GM12878 (cell line): ENCODE measurements around the gene DCDC1. TPM values are rescaled to one million over a fixed set of nuclear protein-coding genes. Genes with fewer than 3 reads are reported as not detected.

Experiments
- ATAC-seq: fragments of 200-7000 bp; cut with Tn5 transposase; 3 replicates; pipeline ENCODE4 v1.9.1; 2020; ENCODE audit warnings: mild to moderate bottlenecking, moderate library complexity
- Bru-seq: library from RNA; stranded (reverse); fragments of 400-500 nt; gene quantifications from one replicate; lab custom pipeline; 2021; lab: Mats Ljungman, UMichigan
- BruChase-seq, 2 experiments: library from RNA; stranded (reverse); fragments of 400-500 nt; gene quantifications; one replicate each; lab custom pipeline; 2021; lab: Mats Ljungman, UMichigan
- BruUV-seq: library from RNA; stranded (reverse); fragments of 400-500 nt; replicated peaks from 2 replicates; lab custom pipeline; 2021; lab: Mats Ljungman, UMichigan
- CTCF ChIA-PET: fragments of 300-600 bp; sonication (Branson Sonifier 250); formaldehyde crosslinking; extraction: SDS; loops from one replicate; lab custom pipeline; 2021; ENCODE audit warnings: inconsistent platforms; lab: Yijun Ruan, JAX
- POLR2A ChIA-PET: fragments of 350-600 bp; formaldehyde crosslinking; extraction: SDS; loops from one replicate; lab custom pipeline; 2021; ENCODE audit warnings: inconsistent platforms; lab: Charles Lee
- RAD21 ChIA-PET: fragments of 300-600 bp; sonication (Branson Sonifier 250); formaldehyde crosslinking; loops from one replicate; lab custom pipeline; 2023; ENCODE audit warnings: antibody characterized with exemption; ENCODE audit not compliant: unreplicated experiment; lab: Charles Lee
- SMC1A ChIA-PET: fragments of 300-600 bp; sonication (Branson Sonifier 250); formaldehyde crosslinking; loops from one replicate; lab custom pipeline; 2023; ENCODE audit not compliant: unreplicated experiment, uncharacterized antibody; lab: Charles Lee
- DNase-seq: peaks from one replicate; pipeline ENCODE4 v3.0.0-alpha.2; 2011; ENCODE audit warnings: low read depth, low spot score
- FAIRE-seq: peaks from 3 replicates; lab custom pipeline; 2011; peaks lifted over from hg19 to GRCh38; lab: Jason Lieb, UNC
- H2AFZ ChIP-seq: 2 replicates; pipeline ENCODE4 v1.6.0; 2011; ENCODE audit warnings: low read depth, low read length, control low read depth; ENCODE audit not compliant: control insufficient read depth
- H3K27ac ChIP-seq: 2 replicates; pipeline ENCODE4 v1.5.1; 2011; ENCODE audit warnings: control low read depth; ENCODE audit not compliant: control insufficient read depth, insufficient read depth
- H3K27me3 ChIP-seq, 2 experiments: replicated peaks in 1 of 2; 2 replicates each; pipeline versions ENCODE4 v1.6.0 to v1.6.1; 2011; ENCODE audit warnings: low read length in 1 of 2; ENCODE audit not compliant: control insufficient read depth in 2 of 2, insufficient read depth in 2 of 2
- H3K36me3 ChIP-seq, 2 experiments: 2 replicates each; pipeline ENCODE4 v1.5.1; 2011; ENCODE audit warnings: low read length in 1 of 2; ENCODE audit not compliant: control insufficient read depth in 2 of 2, insufficient read depth in 2 of 2
- H3K4me1 ChIP-seq: 2 replicates; pipeline ENCODE4 v1.6.1; 2011; ENCODE audit warnings: mild to moderate bottlenecking, low read length, moderate library complexity, mixed read lengths; ENCODE audit not compliant: control insufficient read depth, insufficient read depth
- H3K4me2 ChIP-seq: 2 replicates; pipeline ENCODE4 v1.6.0; 2011; ENCODE audit warnings: control low read depth; ENCODE audit not compliant: control insufficient read depth, insufficient read depth
- H3K4me3 ChIP-seq: fragments of 200-600 bp; sonication (generic); 2 replicates; pipeline ENCODE4 v1.5.1; 2016
- H3K79me2 ChIP-seq: 2 replicates; pipeline ENCODE4 v1.6.0; 2011; ENCODE audit warnings: low read length; ENCODE audit not compliant: control insufficient read depth, insufficient read depth
- H3K9ac ChIP-seq: 2 replicates; pipeline ENCODE4 v1.8.0; 2011; ENCODE audit warnings: low read length, control low read depth, mixed read lengths; ENCODE audit not compliant: control insufficient read depth, insufficient read depth
- H3K9me3 ChIP-seq: replicated peaks from 3 replicates; pipeline ENCODE4 v1.5.1; 2011; ENCODE audit warnings: mild to moderate bottlenecking, low read length; ENCODE audit not compliant: control insufficient read depth, insufficient read depth
- H4K20me1 ChIP-seq: 2 replicates; pipeline ENCODE4 v1.6.0; 2011; ENCODE audit not compliant: control insufficient read depth, insufficient read depth
- BCL11A ChIP-seq: IDR thresholded peaks from 2 replicates; pipeline ENCODE4 v1.6.1; 2011; ENCODE audit warnings: low read depth, low read length
- FOXM1 ChIP-seq: IDR thresholded peaks from 2 replicates; pipeline ENCODE4 v1.6.1; 2012; ENCODE audit warnings: low read depth, mild to moderate bottlenecking, inconsistent platforms, low read length, moderate library complexity
- JUNB ChIP-seq: IDR thresholded peaks from 2 replicates; pipeline ENCODE4 v1.6.1; 2016; ENCODE audit warnings: antibody characterized with exemption, mild to moderate bottlenecking
- MXI1 ChIP-seq: fragments of 150-350 bp; IDR thresholded peaks from 2 replicates; pipeline ENCODE4 v1.6.1; 2011; ENCODE audit warnings: low read depth, mild to moderate bottlenecking, inconsistent platforms, low read length, improper control_type of control experiment
- MYB ChIP-seq: fragments of 150-350 bp; IDR thresholded peaks from 2 replicates; pipeline ENCODE4 v1.6.1; 2014; ENCODE audit warnings: mild to moderate bottlenecking, low read depth, low read length, borderline replicate concordance
- MYC ChIP-seq: IDR thresholded peaks from 2 replicates; pipeline ENCODE4 v1.6.1; 2011; ENCODE audit warnings: mild to moderate bottlenecking, low read length, moderate library complexity, inconsistent platforms; ENCODE audit not compliant: insufficient read depth, insufficient replicate concordance, insufficient read length, severe bottlenecking
- NFYA ChIP-seq: IDR thresholded peaks from 2 replicates; pipeline ENCODE4 v1.6.1; 2011; ENCODE audit warnings: low read depth, mild to moderate bottlenecking, low read length, improper control_type of control experiment, borderline replicate concordance
- NR2C2 ChIP-seq: IDR thresholded peaks from 2 replicates; pipeline ENCODE4 v1.6.1; 2011; ENCODE audit warnings: borderline replicate concordance, low read depth; ENCODE audit not compliant: control insufficient read depth, insufficient read length
- RELA ChIP-seq: fragments of 450-650 bp; IDR thresholded peaks from 2 replicates; pipeline ENCODE4 v1.8.0; 2014; ENCODE audit warnings: borderline replicate concordance; ENCODE audit not compliant: partially characterized antibody
- SIN3A ChIP-seq: IDR thresholded peaks from 2 replicates; pipeline ENCODE4 v1.6.1; 2012; ENCODE audit warnings: low read depth, low read length, improper control_type of control experiment
- SIX5 ChIP-seq: IDR thresholded peaks from 2 replicates; pipeline ENCODE4 v1.6.1; 2011; ENCODE audit warnings: mild to moderate bottlenecking, low read depth, low read length, moderate library complexity; ENCODE audit not compliant: severe bottlenecking
- SREBF1 ChIP-seq: IDR thresholded peaks from 2 replicates; pipeline ENCODE4 v1.6.1; 2012; ENCODE audit warnings: mild to moderate bottlenecking, low read length
- WRNIP1 ChIP-seq: IDR thresholded peaks from 2 replicates; pipeline ENCODE4 v1.6.1; 2011; ENCODE audit warnings: low read depth, low read length, improper control_type of control experiment, borderline replicate concordance
- WGBS: methylation state at CpG from one replicate; pipeline ENCODE4 v1.1.6; 2016; ENCODE audit warnings: low lambda C conversion rate; ENCODE audit not compliant: insufficient replicate concordance, insufficient coverage; ENCODE audit errors: missing lambda C conversion rate; 5-methylcytosine and 5-hydroxymethylcytosine counted together
- in situ Hi-C: fragments of 300-500 bp; cut with MboI; formaldehyde crosslinking; loops from 9 replicates; pipeline ENCODE4 v1.14.3; 2018; ENCODE audit warnings: mixed read lengths
- intact Hi-C: fragments of 100-400 bp; cut with micrococcal nuclease; formaldehyde crosslinking; loops from one replicate; pipeline ENCODE4 v1.14.2; 2022; ENCODE audit not compliant: unreplicated experiment
- long read RNA-seq, 2 experiments: library from polyadenylated mRNA; unstranded; transcript quantifications; one replicate each; pipeline ENCODE4 v2.0.0, GENCODE V29; 2019 to 2020
- polyA minus RNA-seq, 3 experiments: library from RNA; depleted of rRNA, polyadenylated mRNA; stranded (reverse); fragments of >200 nt; gene quantifications; 2 replicates each; pipeline ENCODE4 v1.2.3, GENCODE V29; 2011
- polyA plus RNA-seq, 11 experiments: library from polyadenylated mRNA; depleted of rRNA in 4 of 11; unstranded in 6 of 11; stranded (reverse) in 5 of 11; fragments of >200 nt; fragmentation: Nextera tagmentation in 4 of 11; fragmentation: Illumina TruSeq in 1 of 11; extraction: Ambion mirVana in 4 of 11; extraction: Trizol in 1 of 11; gene quantifications; 1 replicate in 1 of 11; 2 replicates in 10 of 11; pipeline versions ENCODE4 v1.2.1 to v1.2.3, GENCODE V29; 2011 to 2016; ENCODE audit warnings: inconsistent platforms in 2 of 11, missing spikeins in 2 of 11, low read depth in 1 of 11
- total RNA-seq, 4 experiments: library from RNA; depleted of rRNA in 3 of 4; stranded (reverse); fragments of >200 nt in 3 of 4; fragmentation: Illumina TruSeq in 1 of 4; extraction: Trizol in 1 of 4; gene quantifications; 2 replicates each; pipeline versions ENCODE4 v1.2.1 to v1.2.3, GENCODE V29; 2013 to 2021
- TF ChIP-seq, protein P1 (sequence below): fragments of 450-650 bp; IDR thresholded peaks from 2 replicates; pipeline ENCODE4 v1.6.1; 2017; ENCODE audit warnings: mild to moderate bottlenecking, moderate library complexity

Gene DCDC1
- 0.15 and 0.54 TPM in 2 replicates for total RNA-seq (2013; cell fraction: nucleolus; rRNA removed)
- total RNA-seq (2014; rRNA removed) (not detected in 2 replicates), total RNA-seq (2014; rRNA removed; fragmentation: Illumina TruSeq; extraction: Trizol) (not detected in 2 replicates), total RNA-seq (2021) (not detected in 2 replicates), polyA plus RNA-seq (2011; rRNA removed) (0.01 TPM in 1 of 2 replicates, not detected in the other), polyA plus RNA-seq (2014; fragmentation: Illumina TruSeq; extraction: Trizol) (not detected in 2 replicates), polyA plus RNA-seq (2014; fragmentation: Nextera tagmentation; extraction: Ambion mirVana) (not detected), polyA plus RNA-seq (2014; rRNA removed) (not detected in 2 replicates), polyA plus RNA-seq (2016; fragmentation: Nextera tagmentation; extraction: Ambion mirVana) (not detected), polyA minus RNA-seq (2011; rRNA and poly(A)+ RNA removed) (0.15 TPM in 1 of 2 replicates, not detected in the other), Bru-seq, nascent RNA (percentile 4 among the genes with signal in this experiment), BruChase-seq, experiment 1, labeled RNA remaining after a 6-hour chase (percentile 8 among the genes with signal in this experiment), BruChase-seq, experiment 2, labeled RNA remaining after a 2-hour chase (percentile 6 among the genes with signal in this experiment)
- not detected for polyA plus RNA-seq (2011; ENCODE audit: low read depth)
- not detected in 2 replicates for polyA plus RNA-seq (2011; cell fraction: cytosol; rRNA removed)
- 0.03 TPM in 1 of 2 replicates, not detected in the other for polyA plus RNA-seq (2011; cell fraction: nucleus; rRNA removed)
- not detected in 2 replicates for polyA plus RNA-seq (2012)
- polyA minus RNA-seq (2011; cell fraction: cytosol; rRNA and poly(A)+ RNA removed): not detected in 2 replicates
- polyA minus RNA-seq (2011; cell fraction: nucleus; rRNA and poly(A)+ RNA removed): 0.19 TPM in 1 of 2 replicates, not detected in the other
- long read RNA-seq, experiment 1: 0 reads
- long read RNA-seq, experiment 2, partial matches to known transcripts: 0 of 6 reads
- long read RNA-seq, experiment 2, other reads (novel, unspliced or antisense): 6 of 6 reads

- Histone ChIP-seq H3K9ac (peak within 1 kb of the TSS; percentile 92), H2AFZ (peak within 1 kb of the TSS; percentile 96), H3K36me3 (no peaks in the 10 kb centered on the region), H3K4me3 (peak within 1 kb of the TSS; percentile 81), H3K27me3 (no peaks in the 10 kb centered on the region; a peak in 1 of 4 replicates), H3K27ac (peak within 1 kb of the TSS; percentile 70), H4K20me1 (no peaks in the 10 kb centered on the region), H3K79me2 (peaks cover 9% of the 10 kb centered on the region), H3K4me1 (no peaks in the 10 kb centered on the region), H3K9me3 (no peaks in the 10 kb centered on the region), H3K4me2 (peak within 1 kb of the TSS; percentile 61)
- WGBS: 3% methylated on average over 41 of the region's 53 CpGs
- ChIA-PET POLR2A (interaction anchor here (0.7 kb wide), 2 partner anchors 35 to 146 kb away, joined by 3 read pairs; no protein-coding TSS in a partner anchor), SMC1A (interaction anchor here (0.7 to 1.4 kb wide), 3 partner anchors 9 to 587 kb away, joined by 3 read pairs; no protein-coding TSS in a partner anchor), CTCF (interaction anchor here (0.7 to 2.6 kb wide), 8 partner anchors 9 to 589 kb away, joined by 3 to 10 read pairs (median 3); no protein-coding TSS in a partner anchor), RAD21 (interaction anchor here (0.9 to 1.2 kb wide), 2 partner anchors 263 to 588 kb away, joined by 3 to 4 read pairs; no protein-coding TSS in a partner anchor)
- BruUV-seq: TSS peak; percentile 84
- ATAC-seq: peak; percentile 98
- in situ Hi-C loops (no loop called here), intact Hi-C loops (no loop called here)
- peak; percentile 76 for DNase-seq
- peak; percentile 98 for FAIRE-seq
- TF ChIP-seq SIN3A: peak; percentile 97
- TF ChIP-seq MYB: no peak
- TF ChIP-seq MXI1: peak; percentile 94
- TF ChIP-seq NR2C2: no peak
- no peak for TF ChIP-seq SREBF1
- TF ChIP-seq JUNB: no peak
- TF ChIP-seq WRNIP1: no peak
- TF ChIP-seq BCL11A: no peak
- TF ChIP-seq SIX5: peak; percentile 68
- peak; percentile 69 for TF ChIP-seq RELA
- TF ChIP-seq FOXM1: no peak; the same call in 1 of the 2 replicates
- TF ChIP-seq, protein P1, sequence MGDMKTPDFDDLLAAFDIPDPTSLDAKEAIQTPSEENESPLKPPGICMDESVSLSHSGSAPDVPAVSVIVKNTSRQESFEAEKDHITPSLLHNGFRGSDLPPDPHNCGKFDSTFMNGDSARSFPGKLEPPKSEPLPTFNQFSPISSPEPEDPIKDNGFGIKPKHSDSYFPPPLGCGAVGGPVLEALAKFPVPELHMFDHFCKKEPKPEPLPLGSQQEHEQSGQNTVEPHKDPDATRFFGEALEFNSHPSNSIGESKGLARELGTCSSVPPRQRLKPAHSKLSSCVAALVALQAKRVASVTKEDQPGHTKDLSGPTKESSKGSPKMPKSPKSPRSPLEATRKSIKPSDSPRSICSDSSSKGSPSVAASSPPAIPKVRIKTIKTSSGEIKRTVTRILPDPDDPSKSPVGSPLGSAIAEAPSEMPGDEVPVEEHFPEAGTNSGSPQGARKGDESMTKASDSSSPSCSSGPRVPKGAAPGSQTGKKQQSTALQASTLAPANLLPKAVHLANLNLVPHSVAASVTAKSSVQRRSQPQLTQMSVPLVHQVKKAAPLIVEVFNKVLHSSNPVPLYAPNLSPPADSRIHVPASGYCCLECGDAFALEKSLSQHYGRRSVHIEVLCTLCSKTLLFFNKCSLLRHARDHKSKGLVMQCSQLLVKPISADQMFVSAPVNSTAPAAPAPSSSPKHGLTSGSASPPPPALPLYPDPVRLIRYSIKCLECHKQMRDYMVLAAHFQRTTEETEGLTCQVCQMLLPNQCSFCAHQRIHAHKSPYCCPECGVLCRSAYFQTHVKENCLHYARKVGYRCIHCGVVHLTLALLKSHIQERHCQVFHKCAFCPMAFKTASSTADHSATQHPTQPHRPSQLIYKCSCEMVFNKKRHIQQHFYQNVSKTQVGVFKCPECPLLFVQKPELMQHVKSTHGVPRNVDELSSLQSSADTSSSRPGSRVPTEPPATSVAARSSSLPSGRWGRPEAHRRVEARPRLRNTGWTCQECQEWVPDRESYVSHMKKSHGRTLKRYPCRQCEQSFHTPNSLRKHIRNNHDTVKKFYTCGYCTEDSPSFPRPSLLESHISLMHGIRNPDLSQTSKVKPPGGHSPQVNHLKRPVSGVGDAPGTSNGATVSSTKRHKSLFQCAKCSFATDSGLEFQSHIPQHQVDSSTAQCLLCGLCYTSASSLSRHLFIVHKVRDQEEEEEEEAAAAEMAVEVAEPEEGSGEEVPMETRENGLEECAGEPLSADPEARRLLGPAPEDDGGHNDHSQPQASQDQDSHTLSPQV: no peak
- TF ChIP-seq MYC: no peak
- no peak for TF ChIP-seq NFYA
Measured at GRCh38 chr11:31369348-31370329, at the start of gene DCDC1, which contains the start of gene DNAJC24. Gene DCDC1, minus strand, starts transcription at chr11:31369739. Its CDS starts 41,459 bp downstream, at chr11:31328280. Gene DNAJC24, plus strand, starts transcription at chr11:31369860. Its CDS starts 889 bp downstream, at chr11:31370749.
